ENCODE data around the gene TBC1D10B.

Gene TBC1D10B

GRCh38 chr16:30378236-30379157, 8.2 kb upstream of the TBC1D10B start:
- Histone ChIP-seq H3K79me1 (ENCODE audit: low read length) (peaks cover 18% of the 10 kb centered on the region), H3K23ac (ENCODE audit: low read length) (no peak overlapping the region), H2BK120ac (ENCODE audit: insufficient read depth, low read length, poor library complexity) (peak overlapping the region; percentile 69), H3K27me3 (ENCODE audit: insufficient read depth, low read length) (no peaks in the 10 kb centered on the region), H4K91ac (ENCODE audit: low read depth, low read length) (peak overlapping the region; percentile 92), H3K79me2 (ENCODE audit: control insufficient read depth, insufficient read depth, low read length, poor library complexity) (peaks cover 12% of the 10 kb centered on the region), H2AK5ac (ENCODE audit: low read length) (peak overlapping the region; percentile 56), H3K18ac (ENCODE audit: low read length) (peak overlapping the region; percentile 92), H3K36me3 (ENCODE audit: control insufficient read depth in 1 of 2, insufficient read depth in 2 of 2, low read length in 2 of 2) (peaks cover 0 to 3% of the 10 kb centered on the region in 2 experiments), H2BK12ac (ENCODE audit: low read length) (peak overlapping the region; percentile 16), H2BK5ac (ENCODE audit: low read depth, low read length, poor library complexity) (peak overlapping the region; percentile 56), H3K4me2 (ENCODE audit: low read length) (peak overlapping the region; percentile 90), H3K9ac (ENCODE audit: low read length) (peak overlapping the region; percentile 91), H3K27ac (ENCODE audit: low read depth, low read length) (peak overlapping the region; percentile 99), H4K8ac (ENCODE audit: low read depth, low read length) (peak overlapping the region; percentile 86), H3K4me1 (ENCODE audit: control insufficient read depth in 1 of 2, insufficient read depth in 2 of 2, low read length in 2 of 2) (peaks cover 24 to 29% of the 10 kb centered on the region in 2 experiments), H2AFZ (ENCODE audit: insufficient read depth, low read length, poor library complexity) (peak overlapping the region; percentile 61), H3K9me3 (ENCODE audit: insufficient read depth, low read depth, low read length) (no peaks in the 10 kb centered on the region), H3K14ac (ENCODE audit: low read length) (peak overlapping the region; percentile 76), H4K12ac (ENCODE audit: low read depth, low read length) (peak overlapping the region; percentile 95), H3K4me3 (ENCODE audit: low read depth, low read length) (peak overlapping the region; percentile 78), H3K4ac (ENCODE audit: low read depth, low read length) (peak overlapping the region; percentile 13)
- WGBS (ENCODE audit: extremely low coverage, insufficient coverage, insufficient read length), result no CpG with 5 or more reads among the region's 67 CpGs
- peak; percentile 98 to 99 for DNase-seq

GRCh38 chr16:30377812-30378235, 7.5 kb upstream of the TBC1D10B start:
- H2BK120ac ChIP-seq (ENCODE audit: insufficient read depth, low read length, poor library complexity), result peak overlapping the region; percentile 92
- WGBS (ENCODE audit: extremely low coverage, insufficient coverage, insufficient read length), result no CpG with 5 or more reads among the region's 39 CpGs
- peaks cover 0 to 3% of the 10 kb centered on the region in 2 experiments for H3K36me3 ChIP-seq (ENCODE audit: control insufficient read depth in 1 of 2, insufficient read depth in 2 of 2, low read length in 2 of 2)

GRCh38 chr16:30377050-30377811, 6.9 kb upstream of the TBC1D10B start:
- H4K12ac ChIP-seq (ENCODE audit: low read depth, low read length), result peak overlapping the region; percentile 95
- H3K23ac ChIP-seq (ENCODE audit: low read length), result no peak overlapping the region
- no peaks in the 10 kb centered on the region for H3K9me3 ChIP-seq (ENCODE audit: insufficient read depth, low read depth, low read length)
- peak overlapping the region; percentile 75 for H3K4me2 ChIP-seq (ENCODE audit: low read length)
- H3K4me3 ChIP-seq (ENCODE audit: low read depth, low read length), result no peak overlapping the region
- peak overlapping the region; percentile 92 for H3K14ac ChIP-seq (ENCODE audit: low read length)
- H2BK12ac ChIP-seq (ENCODE audit: low read length), result peak overlapping the region; percentile 73
- peak overlapping the region; percentile 92 for H2BK120ac ChIP-seq (ENCODE audit: insufficient read depth, low read length, poor library complexity)
- peaks cover 24 to 29% of the 10 kb centered on the region in 2 experiments for H3K4me1 ChIP-seq (ENCODE audit: control insufficient read depth in 1 of 2, insufficient read depth in 2 of 2, low read length in 2 of 2)
- peak overlapping the region; percentile 77 for H2AFZ ChIP-seq (ENCODE audit: insufficient read depth, low read length, poor library complexity)
- H4K8ac ChIP-seq (ENCODE audit: low read depth, low read length), result peak overlapping the region; percentile 96
- peak overlapping the region; percentile 85 for H3K4ac ChIP-seq (ENCODE audit: low read depth, low read length)
- peak overlapping the region; percentile 89 for H2AK5ac ChIP-seq (ENCODE audit: low read length)
- peaks cover 0 to 3% of the 10 kb centered on the region in 2 experiments for H3K36me3 ChIP-seq (ENCODE audit: control insufficient read depth in 1 of 2, insufficient read depth in 2 of 2, low read length in 2 of 2)
- peak overlapping the region; percentile 99 for H3K27ac ChIP-seq (ENCODE audit: low read depth, low read length)
- H2BK5ac ChIP-seq (ENCODE audit: low read depth, low read length, poor library complexity), result peak overlapping the region; percentile 80
- no peaks in the 10 kb centered on the region for H3K27me3 ChIP-seq (ENCODE audit: insufficient read depth, low read length)
- peaks cover 18% of the 10 kb centered on the region for H3K79me1 ChIP-seq (ENCODE audit: low read length)
- WGBS (ENCODE audit: extremely low coverage, insufficient coverage, insufficient read length), result no CpG with 5 or more reads among the region's 29 CpGs
- peaks cover 12% of the 10 kb centered on the region for H3K79me2 ChIP-seq (ENCODE audit: control insufficient read depth, insufficient read depth, low read length, poor library complexity)
- peak overlapping the region; percentile 95 for H3K18ac ChIP-seq (ENCODE audit: low read length)
- peak overlapping the region; percentile 96 for H4K91ac ChIP-seq (ENCODE audit: low read depth, low read length)
- peak in 1 of 2 donors; percentile 47 for DNase-seq
- H3K9ac ChIP-seq (ENCODE audit: low read length), result peak overlapping the region; percentile 37

More at GRCh38 chr16:30377812-30378235, 7.5 kb upstream of the TBC1D10B start:
- peak; percentile 76 to 86 for DNase-seq
- peak overlapping the region; percentile 96 for H4K8ac ChIP-seq (ENCODE audit: low read depth, low read length)
- peaks cover 12% of the 10 kb centered on the region for H3K79me2 ChIP-seq (ENCODE audit: control insufficient read depth, insufficient read depth, low read length, poor library complexity)
- H2AFZ ChIP-seq (ENCODE audit: insufficient read depth, low read length, poor library complexity), result peak overlapping the region; percentile 77
- no peaks in the 10 kb centered on the region for H3K27me3 ChIP-seq (ENCODE audit: insufficient read depth, low read length)
- no peaks in the 10 kb centered on the region for H3K9me3 ChIP-seq (ENCODE audit: insufficient read depth, low read depth, low read length)
- H3K4me2 ChIP-seq (ENCODE audit: low read length), result peak overlapping the region; percentile 75
- peak overlapping the region; percentile 33 for H3K4me3 ChIP-seq (ENCODE audit: low read depth, low read length)
- peaks cover 18% of the 10 kb centered on the region for H3K79me1 ChIP-seq (ENCODE audit: low read length)
- H3K18ac ChIP-seq (ENCODE audit: low read length), result peak overlapping the region; percentile 95
- no peak overlapping the region for H3K23ac ChIP-seq (ENCODE audit: low read length)
- H3K27ac ChIP-seq (ENCODE audit: low read depth, low read length), result peak overlapping the region; percentile 99
- peak overlapping the region; percentile 95 for H4K12ac ChIP-seq (ENCODE audit: low read depth, low read length)
- peak overlapping the region; percentile 96 for H4K91ac ChIP-seq (ENCODE audit: low read depth, low read length)
- peaks cover 24 to 29% of the 10 kb centered on the region in 2 experiments for H3K4me1 ChIP-seq (ENCODE audit: control insufficient read depth in 1 of 2, insufficient read depth in 2 of 2, low read length in 2 of 2)
- H3K9ac ChIP-seq (ENCODE audit: low read length), result peak overlapping the region; percentile 55
- peak overlapping the region; percentile 92 for H3K14ac ChIP-seq (ENCODE audit: low read length)
- peak overlapping the region; percentile 85 for H3K4ac ChIP-seq (ENCODE audit: low read depth, low read length)
- H2AK5ac ChIP-seq (ENCODE audit: low read length), result peak overlapping the region; percentile 57
- H2BK5ac ChIP-seq (ENCODE audit: low read depth, low read length, poor library complexity), result peak overlapping the region; percentile 96
- no peak overlapping the region for H2BK12ac ChIP-seq (ENCODE audit: low read length)

- WGBS (ENCODE audit: extremely low coverage, insufficient coverage, insufficient read length), result no CpG with 5 or more reads among the region's 8 CpGs
- DNase-seq, result no peak
- no peak overlapping the region for H2BK5ac ChIP-seq (ENCODE audit: low read depth, low read length, poor library complexity)
- no peak overlapping the region for H4K8ac ChIP-seq (ENCODE audit: low read depth, low read length)
- peak overlapping the region; percentile 7 for H2BK12ac ChIP-seq (ENCODE audit: low read length)
- H3K4me3 ChIP-seq (ENCODE audit: low read depth, low read length), result no peak overlapping the region
- no peak overlapping the region for H2AFZ ChIP-seq (ENCODE audit: insufficient read depth, low read length, poor library complexity)
- H3K9me3 ChIP-seq (ENCODE audit: insufficient read depth, low read depth, low read length), result no peaks in the 10 kb centered on the region
- H3K9ac ChIP-seq (ENCODE audit: low read length), result no peak overlapping the region
- no peak overlapping the region for H3K4ac ChIP-seq (ENCODE audit: low read depth, low read length)
- no peak overlapping the region for H2BK120ac ChIP-seq (ENCODE audit: insufficient read depth, low read length, poor library complexity)
- H3K14ac ChIP-seq (ENCODE audit: low read length), result no peak overlapping the region
- H3K4me2 ChIP-seq (ENCODE audit: low read length), result no peak overlapping the region
- H3K23ac ChIP-seq (ENCODE audit: low read length), result no peak overlapping the region
- no peak overlapping the region for H3K18ac ChIP-seq (ENCODE audit: low read length)
- peaks cover 12% of the 10 kb centered on the region for H3K79me2 ChIP-seq (ENCODE audit: control insufficient read depth, insufficient read depth, low read length, poor library complexity)
- H4K12ac ChIP-seq (ENCODE audit: low read depth, low read length), result no peak overlapping the region
- peaks cover 19% of the 10 kb centered on the region for H3K79me1 ChIP-seq (ENCODE audit: low read length)
- no peaks in the 10 kb centered on the region for H3K27me3 ChIP-seq (ENCODE audit: insufficient read depth, low read length)
- H3K27ac ChIP-seq (ENCODE audit: low read depth, low read length), result no peak overlapping the region
- H2AK5ac ChIP-seq (ENCODE audit: low read length), result peak overlapping the region; percentile 7
- no peak overlapping the region for H4K91ac ChIP-seq (ENCODE audit: low read depth, low read length)
- peaks cover 0 to 3% of the 10 kb centered on the region in 2 experiments for H3K36me3 ChIP-seq (ENCODE audit: control insufficient read depth in 1 of 2, insufficient read depth in 2 of 2, low read length in 2 of 2)
- peaks cover 17 to 24% of the 10 kb centered on the region in 2 experiments for H3K4me1 ChIP-seq (ENCODE audit: control insufficient read depth in 1 of 2, insufficient read depth in 2 of 2, low read length in 2 of 2)
These were observed 6.2 kb upstream of the TBC1D10B start for GRCh38 chr16:30376461-30376902.

Measured in trophoblast cell (in vitro differentiated cells and primary cell).